CD8-positive, alpha-beta memory T cell (primary cell): ENCODE measurements around the gene OCSTAMP. TPM values are rescaled to one million over a fixed set of nuclear protein-coding genes. Genes with fewer than 3 reads are reported as not detected.

Source experiments
- CTCF ChIA-PET: fragments of 350-600 bp; sonication (Branson Sonifier 250); formaldehyde crosslinking; loops from one replicate; lab custom pipeline; 2021; ENCODE audit warnings: antibody characterized with exemption; lab: Charles Lee
- POLR2A ChIA-PET: fragments of 350-600 bp; sonication (Branson Sonifier 250); formaldehyde crosslinking; loops from one replicate; lab custom pipeline; 2021; ENCODE audit warnings: antibody characterized with exemption; lab: Charles Lee
- DNase-seq, 5 donors: peaks; one replicate each; pipeline versions ENCODE4 v3.0.0 to v3.0.0-alpha.2; 2020 to 2022; ENCODE audit warnings: mixed read lengths in 1 of 5
- H3K27ac ChIP-seq: one replicate; pipeline ENCODE4 v1.7.0; 2013; ENCODE audit warnings: low read depth, mild to moderate bottlenecking, low read length, moderate library complexity
- H3K27me3 ChIP-seq: 2 replicates; pipeline ENCODE4 v1.7.0; 2013; ENCODE audit warnings: low read length, mild to moderate bottlenecking; ENCODE audit not compliant: insufficient read depth, poor library complexity, severe bottlenecking
- H3K36me3 ChIP-seq: 2 replicates; pipeline ENCODE4 v1.7.0; 2013; ENCODE audit warnings: mild to moderate bottlenecking, low read length, moderate library complexity; ENCODE audit not compliant: insufficient read depth
- H3K4me1 ChIP-seq: 2 replicates; pipeline ENCODE4 v1.7.0; 2013; ENCODE audit warnings: mild to moderate bottlenecking, low read length, moderate library complexity; ENCODE audit not compliant: insufficient read depth
- H3K4me3 ChIP-seq: 2 replicates; pipeline ENCODE4 v1.7.0; 2013; ENCODE audit warnings: mild to moderate bottlenecking, low read length
- H3K9me3 ChIP-seq: 2 replicates; pipeline ENCODE4 v1.7.0; 2013; ENCODE audit warnings: mild to moderate bottlenecking, low read length
- H3K27ac Mint-ChIP-seq, 8 donors: one replicate each; pipeline ENCODE4 v1.8.0; 2020 to 2021; ENCODE audit warnings: mixed read lengths in 8 of 8, mild to moderate bottlenecking in 6 of 8, inconsistent platforms in 3 of 8, moderate library complexity in 3 of 8
- H3K27me3 Mint-ChIP-seq, 2 donors: one replicate each; pipeline ENCODE4 v1.8.0; 2020 to 2021; ENCODE audit warnings: mixed read lengths in 2 of 2, mild to moderate bottlenecking in 1 of 2, moderate library complexity in 1 of 2
- H3K36me3 Mint-ChIP-seq, 3 donors: one replicate each; pipeline ENCODE4 v1.8.0; 2020 to 2021; ENCODE audit warnings: mixed read lengths in 3 of 3, inconsistent platforms in 1 of 3, mild to moderate bottlenecking in 1 of 3
- H3K4me1 Mint-ChIP-seq, 3 donors: one replicate each; pipeline ENCODE4 v1.8.0; 2020 to 2021; ENCODE audit warnings: mixed read lengths in 3 of 3, inconsistent platforms in 1 of 3, mild to moderate bottlenecking in 1 of 3
- H3K4me3 Mint-ChIP-seq, 7 donors: one replicate each; pipeline ENCODE4 v1.8.0; 2020 to 2021; ENCODE audit warnings: mixed read lengths in 7 of 7, mild to moderate bottlenecking in 6 of 7, moderate library complexity in 4 of 7, inconsistent platforms in 2 of 7
- H3K9me3 Mint-ChIP-seq, 5 donors: one replicate each; pipeline ENCODE4 v1.8.0; 2020 to 2022; ENCODE audit warnings: mixed read lengths in 5 of 5, mild to moderate bottlenecking in 3 of 5, moderate library complexity in 2 of 5, inconsistent platforms in 1 of 5
- polyA plus RNA-seq: library from polyadenylated mRNA; unstranded; fragments of 300-500 nt; fragmentation: Illumina TruSeq; gene quantifications from one replicate; pipeline ENCODE4 v1.2.3, GENCODE V29; 2021
- total RNA-seq, 2 experiments: library from RNA; stranded (reverse); gene quantifications; one replicate each; pipeline ENCODE4 v1.2.3, GENCODE V29; 2021

Gene OCSTAMP
- total and polyA plus RNA-seq, 3 experiments from 2014 or later: not detected

DNA sequence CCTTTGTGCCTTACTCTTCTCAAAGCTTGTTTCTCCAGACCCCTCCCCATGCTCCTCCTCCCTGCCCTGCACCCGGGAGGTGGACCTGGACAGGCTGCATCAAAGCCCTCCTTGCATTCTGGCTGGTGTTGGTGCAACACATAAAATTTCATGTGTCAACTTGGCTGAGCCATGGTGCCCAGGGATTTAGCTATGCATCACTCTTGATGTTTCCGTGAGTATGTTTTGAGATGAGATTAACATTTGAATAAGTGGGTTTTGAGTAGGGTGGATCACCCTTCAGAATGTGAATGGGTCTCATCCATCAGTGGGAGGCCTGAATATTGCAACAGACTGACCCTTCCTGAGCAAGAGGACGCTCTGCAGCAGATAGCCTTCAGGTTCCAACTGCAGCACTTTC is 4.4 kb upstream of the OCSTAMP start:
- H3K4me3 ChIP-seq: no peak overlapping the region
- H3K27me3 ChIP-seq: no peaks in the 10 kb centered on the region
- Mint-ChIP-seq H3K27ac (no peak overlapping the region), H3K4me1 (peaks cover 19 to 28% (median 26%) of the 10 kb centered on the region in 3 donors), H3K4me3 (no peak overlapping the region), H3K36me3 (no peaks in the 10 kb centered on the region), H3K9me3 (no peaks in the 10 kb centered on the region), H3K27me3 (peaks cover 0 to 1% of the 10 kb centered on the region in 2 donors)
- ChIA-PET CTCF (no interaction called here), POLR2A (no interaction called here)
- H3K4me1 ChIP-seq: peaks cover 14% of the 10 kb centered on the region
- H3K9me3 ChIP-seq: no peaks in the 10 kb centered on the region
- DNase-seq: no peak
- no peaks in the 10 kb centered on the region for H3K36me3 ChIP-seq
- no peak overlapping the region for H3K27ac ChIP-seq

DNA sequence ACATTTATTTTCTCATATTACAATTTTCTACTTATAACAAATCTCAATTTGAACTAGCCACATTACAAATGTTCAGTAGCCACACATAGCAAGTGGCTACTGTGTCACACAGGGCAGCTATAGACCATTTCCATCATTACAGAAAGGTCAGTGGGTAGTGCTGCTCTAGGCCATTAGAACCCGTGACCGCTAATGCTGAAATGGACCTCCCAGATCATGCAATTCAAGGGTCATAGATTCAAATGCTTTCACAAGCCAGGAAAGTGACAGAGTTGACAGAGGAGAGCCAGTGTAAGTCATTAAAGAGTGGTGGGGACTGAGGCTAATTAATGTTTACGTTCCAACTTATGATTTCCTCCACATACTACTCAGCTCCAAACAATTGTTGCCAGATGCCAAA is 3.5 kb upstream of the OCSTAMP start:
- H3K27ac ChIP-seq: no peak overlapping the region
- Mint-ChIP-seq H3K27ac (peak overlapping the region in 1 of 8 donors; percentile 29), H3K9me3 (no peaks in the 10 kb centered on the region), H3K4me3 (no peak overlapping the region), H3K36me3 (no peaks in the 10 kb centered on the region), H3K27me3 (peaks cover 0 to 1% of the 10 kb centered on the region in 2 donors), H3K4me1 (peaks cover 19 to 28% (median 26%) of the 10 kb centered on the region in 3 donors)
- H3K27me3 ChIP-seq: no peaks in the 10 kb centered on the region
- no peak overlapping the region for H3K4me3 ChIP-seq
- H3K4me1 ChIP-seq: peaks cover 14% of the 10 kb centered on the region
- ChIA-PET POLR2A (no interaction called here), CTCF (no interaction called here)
- DNase-seq: no peak
- H3K9me3 ChIP-seq: no peaks in the 10 kb centered on the region
- H3K36me3 ChIP-seq: no peaks in the 10 kb centered on the region

DNA sequence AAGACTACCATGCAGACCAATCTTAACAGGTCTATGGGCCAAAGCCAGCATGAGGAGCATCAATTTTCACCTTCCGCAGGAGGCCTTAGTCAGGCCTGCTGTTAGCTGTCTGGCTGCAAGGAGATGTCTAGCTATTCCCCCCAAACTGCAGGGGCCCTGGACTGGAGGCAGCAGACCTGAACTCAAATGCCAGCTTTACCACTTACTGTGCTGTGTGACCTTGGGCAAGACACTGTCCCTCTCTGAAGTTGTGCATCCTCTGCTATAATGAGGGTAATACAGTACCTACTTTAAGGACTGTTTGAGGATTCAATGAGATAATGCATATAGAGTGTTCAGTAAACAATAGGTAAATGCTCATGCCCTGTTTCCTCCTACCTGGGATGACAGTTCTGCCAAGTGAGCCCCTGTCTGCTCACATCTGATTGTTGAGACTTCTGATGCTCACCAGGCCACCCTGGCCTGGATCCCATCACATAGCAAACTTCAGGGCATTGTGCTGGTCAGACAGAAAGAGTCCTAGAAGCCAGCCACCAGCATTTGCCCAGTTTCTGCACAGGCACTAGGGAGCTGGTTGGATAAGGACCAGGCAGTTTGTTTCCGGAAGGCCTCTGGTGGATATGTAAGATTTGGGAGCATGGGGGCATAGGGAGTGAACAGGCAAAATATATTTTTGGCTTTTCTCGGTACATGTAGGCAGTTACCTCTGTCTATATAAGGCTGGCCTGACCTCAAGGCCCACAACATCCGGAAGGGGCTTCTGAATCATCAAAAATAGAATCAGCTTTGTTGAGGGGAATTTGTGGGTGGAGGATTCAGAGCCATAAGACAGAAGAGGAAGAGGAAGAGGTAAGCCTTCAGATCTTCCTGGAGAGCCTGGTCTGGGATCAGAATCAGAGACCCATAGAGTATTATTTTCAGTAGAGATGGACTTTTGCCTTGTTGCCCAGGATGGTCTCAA is 2.3 kb upstream of the OCSTAMP start:
- Histone ChIP-seq H3K4me1 (peaks cover 14% of the 10 kb centered on the region), H3K27ac (no peak overlapping the region), H3K36me3 (no peaks in the 10 kb centered on the region), H3K27me3 (no peaks in the 10 kb centered on the region), H3K9me3 (no peaks in the 10 kb centered on the region), H3K4me3 (no peak overlapping the region)
- H3K36me3 Mint-ChIP-seq: no peaks in the 10 kb centered on the region
- CTCF ChIA-PET: interaction anchor here (0.7 kb wide), 1 partner anchor 32 kb away, joined by 3 read pairs; no protein-coding TSS in a partner anchor
- H3K4me3 Mint-ChIP-seq: peak overlapping the region in 6 of 7 donors; percentile 23 to 73 (median 54)
- H3K27ac Mint-ChIP-seq: peak overlapping the region in 7 of 8 donors; percentile 15 to 74 (median 66)
- POLR2A ChIA-PET: no interaction called here
- peaks cover 19 to 28% (median 26%) of the 10 kb centered on the region in 3 donors for H3K4me1 Mint-ChIP-seq
- peak in 3 of 5 donors; percentile 23 to 64 (median 24) for DNase-seq
- H3K27me3 Mint-ChIP-seq: peaks cover 0 to 1% of the 10 kb centered on the region in 2 donors
- H3K9me3 Mint-ChIP-seq: no peaks in the 10 kb centered on the region

DNA sequence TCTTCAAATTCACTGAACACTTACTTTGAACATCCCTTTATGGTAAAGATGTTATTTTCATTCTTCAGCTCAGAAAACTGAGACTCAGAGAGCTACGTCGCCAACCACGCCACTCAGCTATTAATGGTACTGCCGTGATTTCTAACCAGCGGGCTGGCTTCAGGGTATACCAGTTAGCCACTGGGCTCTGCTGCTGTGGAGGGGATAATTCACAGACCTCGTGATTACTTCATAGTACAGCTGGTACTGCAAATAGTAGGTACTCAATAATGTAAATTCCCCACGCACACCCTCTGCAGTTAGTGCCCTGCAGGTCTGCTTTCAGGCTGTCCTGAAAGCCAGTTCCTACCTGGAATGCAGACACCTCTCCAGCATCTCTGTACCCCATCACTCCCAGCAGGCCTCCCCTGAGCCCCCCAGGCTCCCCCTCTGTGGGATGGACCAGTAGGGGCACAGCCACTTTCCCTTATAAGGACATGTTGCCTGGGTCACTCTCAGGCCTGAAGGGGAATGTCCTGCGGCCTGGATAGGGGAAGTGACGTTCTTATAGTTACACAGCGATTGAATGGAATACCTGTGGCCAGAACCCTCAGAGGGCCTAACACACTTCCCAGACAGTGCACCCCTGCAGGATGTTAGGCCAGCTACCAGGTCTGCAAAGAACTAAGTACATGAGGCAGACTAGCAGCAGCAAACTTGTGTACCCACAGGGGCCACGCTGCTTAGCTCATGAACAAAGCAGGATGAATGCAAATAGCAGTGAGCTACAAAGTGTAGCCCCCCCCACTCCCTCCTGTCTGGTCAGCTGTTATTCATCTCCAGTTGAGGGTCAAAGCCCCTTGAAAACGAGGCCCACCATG is 1.3 kb upstream of the OCSTAMP start:
- Histone ChIP-seq H3K4me1 (peaks cover 14% of the 10 kb centered on the region), H3K4me3 (no peak overlapping the region), H3K36me3 (no peaks in the 10 kb centered on the region), H3K9me3 (no peaks in the 10 kb centered on the region), H3K27me3 (no peaks in the 10 kb centered on the region), H3K27ac (no peak overlapping the region)
- H3K27ac Mint-ChIP-seq: peak overlapping the region in 1 of 8 donors; percentile 29
- CTCF ChIA-PET: interaction anchor here (0.7 to 1.7 kb wide), 2 partner anchors 11 to 31 kb away, joined by 3 to 4 read pairs; no protein-coding TSS in a partner anchor
- H3K9me3 Mint-ChIP-seq: no peaks in the 10 kb centered on the region
- POLR2A ChIA-PET: no interaction called here
- H3K27me3 Mint-ChIP-seq: no peaks in the 10 kb centered on the region
- no peak overlapping the region for H3K4me3 Mint-ChIP-seq
- peaks cover 19 to 28% (median 26%) of the 10 kb centered on the region in 3 donors for H3K4me1 Mint-ChIP-seq
- DNase-seq: no peak
- no peaks in the 10 kb centered on the region for H3K36me3 Mint-ChIP-seq

DNA sequence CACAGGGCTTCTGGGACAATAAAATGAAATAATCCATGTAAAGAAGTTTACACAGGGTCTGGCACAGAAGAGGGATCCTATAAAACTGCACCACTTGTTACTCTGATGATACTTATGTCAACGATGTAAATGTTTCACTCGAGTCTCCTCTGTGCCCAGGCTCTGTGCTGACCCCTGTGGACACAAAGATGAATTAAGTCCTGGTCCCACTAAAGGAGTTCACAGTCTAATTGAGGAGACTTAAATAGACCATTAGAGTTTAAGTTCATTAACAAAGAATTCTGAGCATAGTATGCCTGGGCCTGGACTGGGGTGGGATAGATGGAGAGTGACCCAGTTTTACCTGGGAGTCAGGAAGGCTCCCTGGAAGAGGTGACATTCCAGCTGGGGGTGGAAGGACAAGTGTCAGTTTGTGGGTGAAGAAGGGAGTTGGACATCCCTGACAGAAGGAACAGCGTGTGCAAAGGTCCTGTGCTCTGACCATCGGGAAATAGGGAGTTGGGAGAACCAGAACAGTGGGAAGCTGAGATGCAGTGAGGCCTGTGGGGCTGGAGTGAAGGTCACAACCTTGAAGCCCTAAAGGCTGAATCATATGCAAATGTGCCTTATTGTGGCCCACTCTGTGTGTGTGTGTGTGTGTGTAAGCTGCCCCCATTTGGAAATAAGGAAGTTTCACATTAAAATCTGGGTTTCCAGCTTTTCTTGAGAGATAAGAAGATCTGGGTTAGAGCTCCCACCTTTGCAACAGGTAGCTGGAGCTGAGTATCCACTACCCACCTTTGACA is 1.1 kb downstream of the OCSTAMP start:
- H3K9me3 ChIP-seq: no peaks in the 10 kb centered on the region
- Mint-ChIP-seq H3K27ac (no peak overlapping the region), H3K27me3 (no peaks in the 10 kb centered on the region), H3K4me3 (no peak overlapping the region), H3K4me1 (peaks cover 27 to 34% (median 30%) of the 10 kb centered on the region in 3 donors), H3K36me3 (no peaks in the 10 kb centered on the region), H3K9me3 (no peaks in the 10 kb centered on the region)
- no peak overlapping the region for H3K27ac ChIP-seq
- peaks cover 14% of the 10 kb centered on the region for H3K4me1 ChIP-seq
- H3K4me3 ChIP-seq: no peak overlapping the region
- DNase-seq: no peak
- POLR2A ChIA-PET: interaction anchor here (0.6 kb wide), 1 partner anchor 26 kb away, joined by 8 read pairs; no protein-coding TSS in a partner anchor
- no peaks in the 10 kb centered on the region for H3K27me3 ChIP-seq
- no peaks in the 10 kb centered on the region for H3K36me3 ChIP-seq
- CTCF ChIA-PET: interaction anchor here (1.7 kb wide), 1 partner anchor 13 kb away, joined by 4 read pairs; no protein-coding TSS in a partner anchor

DNA sequence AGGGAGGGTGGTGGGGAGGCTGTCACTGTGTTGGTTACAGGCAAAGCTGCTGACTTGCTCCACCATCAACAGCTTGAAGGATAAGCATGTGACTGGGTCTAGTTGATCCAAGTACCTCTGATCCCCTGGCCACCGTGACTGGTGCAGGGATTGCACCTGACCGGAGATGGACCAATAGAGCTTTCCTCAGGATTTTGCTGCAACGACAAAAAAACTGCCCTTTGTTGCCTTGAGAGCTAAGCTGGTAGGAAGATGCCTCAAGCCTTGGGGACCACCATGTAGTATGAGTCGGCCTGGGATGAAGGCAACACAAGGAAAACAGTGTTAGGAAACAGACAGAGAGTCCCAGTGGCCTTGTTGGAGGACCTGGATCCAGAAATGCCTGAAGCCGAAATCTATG is 1.8 kb downstream of the OCSTAMP start:
- CTCF ChIA-PET: no interaction called here
- no peak for DNase-seq
- no peaks in the 10 kb centered on the region for H3K27me3 Mint-ChIP-seq
- POLR2A ChIA-PET: no interaction called here
- no peak overlapping the region for H3K4me3 Mint-ChIP-seq
- H3K27ac Mint-ChIP-seq: no peak overlapping the region
- no peaks in the 10 kb centered on the region for H3K36me3 Mint-ChIP-seq
- H3K9me3 Mint-ChIP-seq: no peaks in the 10 kb centered on the region
- Histone ChIP-seq H3K4me3 (no peak overlapping the region), H3K9me3 (no peaks in the 10 kb centered on the region), H3K27me3 (no peaks in the 10 kb centered on the region), H3K27ac (no peak overlapping the region), H3K4me1 (peaks cover 14% of the 10 kb centered on the region), H3K36me3 (no peaks in the 10 kb centered on the region)
- peaks cover 24 to 34% (median 30%) of the 10 kb centered on the region in 3 donors for H3K4me1 Mint-ChIP-seq

DNA sequence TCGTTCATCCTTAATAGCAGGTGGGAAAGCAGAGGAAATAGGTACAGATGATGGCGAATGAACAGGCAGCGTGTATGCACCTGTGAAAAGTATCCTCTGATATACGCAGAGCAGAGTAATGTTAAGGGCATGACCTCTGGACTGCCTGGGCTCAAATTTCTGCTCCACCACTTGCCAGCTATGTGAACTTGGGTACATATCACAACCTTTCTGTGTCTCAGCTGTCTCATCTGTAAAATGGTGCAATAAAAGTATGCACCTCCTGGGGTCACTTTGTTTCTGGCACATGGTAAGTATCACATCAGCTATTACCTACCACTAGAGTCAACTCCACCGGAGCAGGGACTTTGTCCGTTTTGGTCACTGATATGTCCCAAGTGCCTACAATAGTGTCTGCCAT is 2.5 kb downstream of the OCSTAMP start:
- H3K4me3 Mint-ChIP-seq: no peak overlapping the region
- no peak overlapping the region for H3K27ac Mint-ChIP-seq

More for the DNA sequence above, 2.5 kb downstream of the OCSTAMP start:
- H3K27ac ChIP-seq: no peak overlapping the region
- Mint-ChIP-seq H3K36me3 (no peaks in the 10 kb centered on the region), H3K4me1 (peaks cover 19 to 28% (median 25%) of the 10 kb centered on the region in 3 donors), H3K9me3 (no peaks in the 10 kb centered on the region), H3K27me3 (peaks cover 0 to 1% of the 10 kb centered on the region in 2 donors)
- H3K9me3 ChIP-seq: no peaks in the 10 kb centered on the region
- H3K27me3 ChIP-seq: no peaks in the 10 kb centered on the region
- POLR2A ChIA-PET: no interaction called here
- DNase-seq: no peak
- CTCF ChIA-PET: no interaction called here
- peaks cover 9% of the 10 kb centered on the region for H3K4me1 ChIP-seq
- no peak overlapping the region for H3K4me3 ChIP-seq
- H3K36me3 ChIP-seq: no peaks in the 10 kb centered on the region
